Measurements from ENCODE around the gene RPTOR. TPM values are rescaled to one million over a fixed set of nuclear protein-coding genes. Genes with fewer than 3 reads are reported as not detected.
"Not testable (repeated sequence)": the region's sequence is repeated elsewhere in the genome, so short reads cannot be mapped to it uniquely, and the experiment has no call there.

RPTOR gene
- total RNA-seq, 4 donors from 2014 or later, result 23.6 to 37.0 (median 27.8) TPM

DNA sequence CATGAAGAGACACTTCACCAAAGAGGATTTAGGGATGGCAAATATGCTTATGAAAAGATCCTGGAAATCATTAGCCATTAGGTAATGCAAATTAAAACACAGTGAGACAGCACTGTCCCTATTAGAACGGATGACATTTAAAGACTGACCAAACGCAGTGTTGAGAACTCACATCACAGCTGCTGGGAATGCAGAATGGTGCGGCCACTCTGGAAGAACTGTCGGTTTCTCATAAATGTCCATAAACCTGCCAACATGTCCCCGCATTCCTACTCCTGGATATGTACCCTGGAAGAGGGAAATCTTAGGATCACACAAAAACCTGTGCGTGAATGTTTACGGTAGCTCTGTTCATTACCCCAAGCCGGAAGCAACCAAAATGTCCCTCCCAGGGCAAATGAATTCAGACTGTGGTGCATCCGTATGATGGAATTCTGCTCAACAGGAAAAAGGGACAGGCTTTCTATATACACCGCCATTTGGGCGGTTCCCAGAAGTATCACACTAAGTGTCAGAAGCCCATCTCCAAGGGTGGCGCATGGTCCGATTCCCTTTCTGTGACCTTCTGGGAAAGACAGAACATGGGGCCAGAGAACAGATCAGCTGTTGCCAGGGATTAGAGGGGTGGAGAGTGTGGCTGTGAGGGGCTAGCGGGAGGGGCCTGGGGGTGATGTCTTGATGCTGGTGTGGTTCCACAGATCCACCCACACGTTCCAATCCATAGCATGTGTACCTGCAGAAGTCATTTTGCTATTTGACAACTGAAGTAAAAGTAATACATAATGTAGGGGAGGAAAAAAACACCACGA is 249.8 kb downstream of the RPTOR start:
- TF ChIP-seq CTCF (IDR thresholded peaks at IDR 0.05), result no peak
- no peak for ATAC-seq (ENCODE audit: low FRiP score)
- DNase-seq (ENCODE audit: low spot score), result no peak

DNA sequence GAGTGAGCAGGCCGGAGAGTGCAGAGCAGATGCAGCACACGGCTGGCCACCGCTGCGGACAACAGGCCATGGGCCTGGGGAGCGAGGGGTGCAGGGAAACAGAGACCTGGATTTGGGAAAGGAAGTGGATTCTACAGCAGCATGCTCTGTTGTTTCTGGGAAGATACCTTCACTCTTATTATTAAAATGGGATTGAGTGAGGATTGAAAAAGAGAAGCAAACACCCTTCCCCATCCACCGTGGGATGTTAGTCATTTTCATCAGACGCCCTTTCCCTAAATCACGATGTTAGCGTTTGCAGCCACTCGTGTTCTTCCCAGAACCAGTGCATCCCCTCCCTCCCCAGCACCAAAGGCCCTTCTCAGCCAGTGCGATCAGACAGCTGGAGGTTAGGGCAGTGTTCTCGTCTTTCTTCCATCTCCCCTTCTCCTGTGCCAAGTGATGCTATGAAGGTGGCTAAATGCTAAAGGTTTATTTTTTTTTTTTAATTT is 250.5 kb downstream of the RPTOR start:
- DNase-seq (ENCODE audit: low spot score), result no peak
- no peak for TF ChIP-seq CTCF (IDR thresholded peaks at IDR 0.05)

GRCh38 chr17:80795754-80796153 is 251.1 kb downstream of the RPTOR start:
- no peak for TF ChIP-seq CTCF (IDR thresholded peaks at IDR 0.05)
- ATAC-seq (ENCODE audit: low FRiP score) (no peak), DNase-seq (ENCODE audit: low spot score) (no peak)

More for the DNA sequence above, 250.5 kb downstream of the RPTOR start:
- ATAC-seq (ENCODE audit: low FRiP score), result no peak

GRCh38 chr17:80796430-80796861 is 251.8 kb downstream of the RPTOR start:
- ATAC-seq (ENCODE audit: low FRiP score), result no peak
- no peak for DNase-seq (ENCODE audit: low spot score)
- TF ChIP-seq CTCF (IDR thresholded peaks at IDR 0.05), result no peak

GRCh38 chr17:80797222-80797621 is 252.6 kb downstream of the RPTOR start:
- not testable (repeated sequence) for ATAC-seq (ENCODE audit: low FRiP score); DNase-seq (ENCODE audit: low spot score)

DNA sequence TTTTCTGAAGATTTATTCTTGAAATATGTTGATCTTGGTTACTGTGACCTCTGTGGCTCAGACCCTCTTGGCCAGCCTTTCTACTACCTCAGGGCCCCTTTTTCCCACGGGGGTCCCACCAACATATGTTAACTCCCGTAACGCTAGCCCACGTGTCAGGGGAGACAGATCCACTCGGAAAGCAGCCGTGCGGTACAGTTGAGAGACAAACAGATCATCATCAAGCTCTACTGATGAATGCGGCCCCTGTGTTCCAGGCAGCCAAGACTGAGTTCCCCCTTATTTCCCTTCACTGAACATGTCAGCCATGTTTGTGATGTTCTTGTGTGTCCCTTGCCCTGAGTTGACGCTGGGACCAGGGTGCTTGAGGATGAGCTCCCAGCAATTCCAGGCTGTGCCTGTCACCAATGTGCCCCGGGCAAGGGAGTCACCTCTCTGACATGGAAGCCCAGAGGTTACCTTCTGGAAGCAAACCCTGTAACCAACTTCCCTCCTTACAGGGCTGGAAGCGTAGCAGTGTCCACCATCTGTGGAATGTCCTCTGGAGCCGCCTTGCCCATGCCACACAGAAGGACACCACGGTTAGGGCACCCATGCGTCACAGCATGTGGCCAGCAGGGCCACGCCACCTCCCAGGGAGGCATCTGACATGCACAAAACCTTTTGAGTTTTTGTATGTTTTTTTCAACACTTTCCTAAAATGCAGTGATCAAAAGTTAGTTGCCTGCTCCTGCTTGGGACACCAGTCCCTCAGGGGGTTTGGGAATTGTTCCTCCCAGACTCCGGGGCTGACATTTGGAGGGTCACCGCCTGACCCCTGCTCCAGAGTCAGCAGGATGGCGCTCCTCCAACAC is 253.3 kb downstream of the RPTOR start:
- ATAC-seq (ENCODE audit: low FRiP score), result no peak
- no peak for TF ChIP-seq CTCF (IDR thresholded peaks at IDR 0.05)
- no peak for DNase-seq (ENCODE audit: low spot score)
